Heart left ventricle (tissue), 16 donors: Measurements from ENCODE around the gene PDXK. TPM values are rescaled to one million over a fixed set of nuclear protein-coding genes. Genes with fewer than 3 reads are reported as not detected.

Source experiments
- ATAC-seq, 4 donors: fragments of 200-7000 bp; cut with Tn5 transposase; one replicate each; pipeline ENCODE4 v1.9.1; 2020 to 2022; ENCODE audit warnings: moderate library complexity in 4 of 4, mild to moderate bottlenecking in 3 of 4, moderate number of reproducible peaks in 1 of 4
- DNase-seq, 5 donors: peaks; one replicate each; pipeline ENCODE4 v3.0.0-alpha.2; 2020
- H3K27ac ChIP-seq, 12 donors: fragments of 200-600 bp; sonication (generic) in 4 of 12; one replicate each; pipeline versions ENCODE4 v1.5.0 to v1.8.0; 2016 to 2022; ENCODE audit warnings: mild to moderate bottlenecking in 2 of 12
- H3K27me3 ChIP-seq, 9 donors: fragments of 200-600 bp; sonication (generic) in 2 of 9; one replicate each; pipeline versions ENCODE4 v1.5.1 to v1.8.0; 2016 to 2022; ENCODE audit warnings: mild to moderate bottlenecking in 3 of 9
- H3K36me3 ChIP-seq, 9 donors: fragments of 200-600 bp; sonication (generic) in 2 of 9; one replicate each; pipeline versions ENCODE4 v1.5.0 to v1.8.0; 2018 to 2022; ENCODE audit warnings: mild to moderate bottlenecking in 2 of 9
- H3K4me1 ChIP-seq, 12 donors: fragments of 200-600 bp; sonication (generic) in 4 of 12; one replicate each; pipeline versions ENCODE4 v1.5.0 to v1.8.0; 2016 to 2022; ENCODE audit warnings: mild to moderate bottlenecking in 3 of 12
- H3K4me3 ChIP-seq, 12 donors: fragments of 200-600 bp; sonication (generic) in 4 of 12; one replicate each; pipeline versions ENCODE4 v1.5.0 to v1.8.0; 2017 to 2022; ENCODE audit warnings: mild to moderate bottlenecking in 9 of 12, moderate library complexity in 4 of 12
- H3K9me3 ChIP-seq, 12 donors: fragments of 200-600 bp; sonication (generic) in 4 of 12; one replicate each; pipeline versions ENCODE4 v1.5.0 to v1.8.0; 2016 to 2022; ENCODE audit warnings: mild to moderate bottlenecking in 1 of 12
- CTCF ChIP-seq, 12 donors: fragments of 200-600 bp; sonication (generic) in 4 of 12; IDR thresholded peaks; one replicate each; pipeline versions ENCODE4 v1.5.0 to v1.8.0; 2018 to 2022; ENCODE audit warnings: antibody characterized with exemption in 12 of 12, mild to moderate bottlenecking in 5 of 12
- POLR2A ChIP-seq, 2 donors: fragments of 450-650 bp; IDR thresholded peaks; one replicate each; pipeline ENCODE4 v1.6.1; 2017; ENCODE audit warnings: antibody characterized with exemption in 2 of 2, mild to moderate bottlenecking in 2 of 2, moderate library complexity in 2 of 2
- WGBS, 4 donors: extraction: QIAGEN DNeasy Blood & Tissue Kit in 2 of 4; methylation state at CpG; one replicate each; pipeline versions ENCODE4 v1.1.5 to v1.1.7; 2013 to 2018; 5-methylcytosine and 5-hydroxymethylcytosine counted together
- intact Hi-C, 10 donors: fragments of 100-400 bp; cut with DNase I; formaldehyde crosslinking; loops; one replicate each; pipeline versions ENCODE4 v1.11.1 to v1.14.2; 2022
- polyA plus RNA-seq, 2 donors: library from polyadenylated mRNA; stranded (reverse); fragments of 200-250 nt; gene quantifications; one replicate each; pipeline ENCODE4 v1.2.3, GENCODE V29; 2013
- total RNA-seq, 9 donors: library from RNA; depleted of rRNA in 2 of 9; stranded (reverse); fragments of >200 nt in 2 of 9; fragmentation: NEBNext Ultra II Directional in 3 of 9; extraction: Animal tissue kit (Norgen Biotek cat#: 25700) in 3 of 9; gene quantifications; one replicate each; pipeline versions ENCODE4 v1.1.0 to v1.2.4, GENCODE V29; 2016 to 2023
- donor health status: ischemic (EF 13 %, LVEDD 7.1; RV severe dilation, severe dysfunction).
- donor health status: healthy with polysubstance abuse.
- donor health status: DM: no; HTN: yes; CAD: no.
- donor health status: DM: no; HTN: no; CAD: no.
- donor health status: ischemic (EF 25% LVEDD 6.9; RV normal size, moderate dysfunction).
- donor health status: ischemic (EF 25% LVEDD 5.7; RV mildly dilated, moderate dysfunction).
- donor health status: healthy.
- donor health status: DM: yes; HTN: yes; CAD: no.
- donor health status: ischemic (EF 35%, LVEDD 5.7; RV mildly dilated, moderate dysfunction).
- donor health status: nonischemic (EF 11% LVEDD 7.7; RV severe dilation, severe dysfunction).
- donor health status: DM: yes; HTN: yes; CAD: no.
- donor health status: PGD.
- donor health status: ischemic (EF 29% LVEDD 5.4; RV normal size, mild dysfunction).
- donor health status: nonischemic (EF 23%, LVEDD 6.1; RV moderate dilation, normal function).

Gene PDXK
- total and polyA plus RNA-seq, 11 donors, result 46.5 to 105 (median 79.7) TPM

- TF ChIP-seq CTCF (IDR thresholded peaks at IDR 0.05) (no peak), POLR2A (IDR thresholded peaks at IDR 0.05) (no peak)
- intact Hi-C loops, result loop anchor here in 1 of 10 donors (10.0 kb wide), 1 partner anchor 58 kb away; no protein-coding TSS in a partner anchor
- ATAC-seq (no peak), DNase-seq (no peak)
- H3K4me3 ChIP-seq, result no peak overlapping the region
- peaks cover 0 to 14% (median 0%) of the 10 kb centered on the region in 12 donors for H3K4me1 ChIP-seq
- no peaks in the 10 kb centered on the region for H3K36me3 ChIP-seq
- no peaks in the 10 kb centered on the region for H3K9me3 ChIP-seq
- 81 to 84% (median 83%) methylated on average over 17 of the region's 17 CpGs for WGBS, 4 donors
- no peak overlapping the region for H3K27ac ChIP-seq
- no peaks in the 10 kb centered on the region for H3K27me3 ChIP-seq
These were observed 64.3 kb downstream of the PDXK start for GRCh38 chr21:43783098-43783700.

- WGBS, 4 donors, result 52 to 69% (median 58%) methylated on average over 3 of the region's 3 CpGs
- no peak for ATAC-seq
- H3K36me3 ChIP-seq, result no peaks in the 10 kb centered on the region
- peaks cover 0 to 11% (median 6%) of the 10 kb centered on the region in 12 donors for H3K4me1 ChIP-seq
- no peak overlapping the region for H3K4me3 ChIP-seq
- DNase-seq, result no peak
- H3K9me3 ChIP-seq, result no peaks in the 10 kb centered on the region
- H3K27me3 ChIP-seq, result no peaks in the 10 kb centered on the region
- TF ChIP-seq POLR2A (IDR thresholded peaks at IDR 0.05) (no peak), CTCF (IDR thresholded peaks at IDR 0.05) (no peak)
- H3K27ac ChIP-seq, result no peak overlapping the region
- intact Hi-C loops, result loop anchor here in 1 of 10 donors (10.0 kb wide), 1 partner anchor 60 kb away; no protein-coding TSS in a partner anchor
These were observed 66.2 kb downstream of the PDXK start for GRCh38 chr21:43785134-43785533.

- H3K4me1 ChIP-seq, result peaks cover 0 to 20% (median 13%) of the 10 kb centered on the region in 12 donors
- WGBS, 4 donors, result 86 to 94% (median 91%) methylated on average over 18 of the region's 18 CpGs
- no peaks in the 10 kb centered on the region for H3K27me3 ChIP-seq
- no peak for TF ChIP-seq CTCF (IDR thresholded peaks at IDR 0.05)
- no peak for TF ChIP-seq POLR2A (IDR thresholded peaks at IDR 0.05)
- H3K4me3 ChIP-seq, result no peak overlapping the region
- no peak for DNase-seq
- no peak for ATAC-seq
- intact Hi-C loops, result loop anchor here in 1 of 10 donors (10.0 kb wide), 1 partner anchor 62 kb away; no protein-coding TSS in a partner anchor
- peaks cover 0 to 6% (median 0%) of the 10 kb centered on the region in 9 donors for H3K36me3 ChIP-seq
- H3K9me3 ChIP-seq, result no peaks in the 10 kb centered on the region
- no peak overlapping the region for H3K27ac ChIP-seq
These were observed 67.4 kb downstream of the PDXK start for GRCh38 chr21:43786300-43786806.

- Histone ChIP-seq H3K27ac (no peak overlapping the region), H3K4me3 (no peak overlapping the region), H3K9me3 (no peaks in the 10 kb centered on the region), H3K4me1 (peaks cover 0 to 20% (median 13%) of the 10 kb centered on the region in 12 donors), H3K27me3 (no peaks in the 10 kb centered on the region), H3K36me3 (peaks cover 0 to 12% (median 4%) of the 10 kb centered on the region in 9 donors)
- 89 to 96% (median 94%) methylated on average over 31 to 38 of the region's 38 CpGs for WGBS, 4 donors
- intact Hi-C loops, result loop anchor here in 1 of 10 donors (10.0 kb wide), 1 partner anchor 62 kb away; no protein-coding TSS in a partner anchor
- no peak for TF ChIP-seq POLR2A (IDR thresholded peaks at IDR 0.05)
- no peak for TF ChIP-seq CTCF (IDR thresholded peaks at IDR 0.05)
- ATAC-seq (no peak), DNase-seq (no peak)
These were observed 68.0 kb downstream of the PDXK start for GRCh38 chr21:43786807-43787440.
